Measurements from ENCODE around the gene NADK2. TPM values are rescaled to one million over a fixed set of nuclear protein-coding genes. Genes with fewer than 3 reads are reported as not detected.

The NADK2 gene
- total and polyA plus RNA-seq, 9 of the 15 experiments (the other 6 are each of a cell fraction or from before 2014, with no cell fraction given) = 10.6 to 41.0 (median 24.0) TPM

DNA sequence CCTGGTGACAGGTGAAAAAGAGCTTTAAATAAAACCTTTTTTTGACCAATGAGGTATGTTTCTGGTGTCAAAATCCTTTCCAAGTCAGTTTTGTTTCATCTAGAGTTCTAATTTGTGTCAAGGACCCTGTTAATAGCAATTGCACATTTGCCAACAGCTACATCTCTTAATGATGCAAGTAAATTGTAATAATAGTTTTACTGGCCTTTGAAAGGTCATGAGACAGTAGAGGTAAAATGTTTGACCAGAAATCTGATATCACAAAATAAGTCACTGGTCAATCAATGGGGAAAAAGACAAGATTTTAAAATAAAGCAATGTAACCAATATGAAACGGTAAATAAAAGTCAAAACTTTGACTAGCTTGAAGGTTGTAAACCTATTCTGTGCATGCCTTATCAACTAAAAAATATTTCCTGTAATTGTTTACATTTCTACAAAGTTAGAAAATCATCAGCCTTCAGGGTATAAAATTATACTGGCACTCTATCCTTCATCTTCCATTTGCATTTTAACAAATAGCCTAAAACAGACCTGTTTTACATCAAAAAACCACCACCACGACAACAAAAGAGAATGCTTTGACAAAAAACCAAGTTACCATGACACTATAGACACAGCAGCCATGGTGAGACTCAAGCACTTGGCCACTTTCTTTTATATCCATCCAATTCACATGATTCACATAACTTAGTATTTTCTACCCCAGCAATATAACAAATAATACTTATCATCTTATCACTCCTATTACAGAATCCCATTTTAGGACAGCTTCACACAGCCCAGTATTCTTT lies 3.0 kb downstream of the NADK2 start:
- Histone ChIP-seq H3K9me1 (ENCODE audit: control insufficient read depth, insufficient read depth, low read length) (no peaks in the 10 kb centered on the region), H4K20me1 (replicated peaks; ENCODE audit: control insufficient read depth, insufficient read depth, low read length) (no peaks in the 10 kb centered on the region), H3K9ac (ENCODE audit: insufficient read depth in 1 of 2, low read depth in 2 of 2, low read length in 2 of 2) (peak overlapping the region in 1 of 2 experiments; percentile 97; a peak in 1 of 4 replicates), H3K4me2 (ENCODE audit: insufficient read depth, low read length) (no peak overlapping the region), H3K27me3 (ENCODE audit: control insufficient read depth in 2 of 2, insufficient read depth in 2 of 2, low read length in 2 of 2) (no peaks in the 10 kb centered on the region), H2AFZ (ENCODE audit: low read depth, low read length) (no peak overlapping the region), H3K36me3 (ENCODE audit: control insufficient read depth, insufficient read depth, low read length) (0 out of 3 replicates have a peak, but pooled peaks cover 3% of the 10 kb centered on the region), H3K27ac (ENCODE audit: extremely low read depth, low read depth, low read length) (peak overlapping the region; percentile 99; the same call in 2 of the 3 replicates), H3K79me2 (ENCODE audit: control insufficient read depth, insufficient read depth, low read length) (peaks cover 69% of the 10 kb centered on the region), H3K4me1 (replicated peaks in 1 of 2; ENCODE audit: control insufficient read depth in 2 of 2, insufficient read depth in 2 of 2, low read length in 2 of 2) (peaks cover 20 to 39% of the 10 kb centered on the region in 2 experiments), H3K9me3 (replicated peaks; ENCODE audit: control insufficient read depth, insufficient read depth, low read depth, low read length) (peaks cover 6% of the 10 kb centered on the region; the same call in 1 of the 2 replicates), H3K4me3 (no peak overlapping the region)
- CTCF ChIA-PET (ENCODE audit: low intra/inter-chr PET ratio) = no interaction called here
- BruUV-seq (replicated peaks) = no TSS peak
- POLR2A ChIA-PET = interaction anchor here (0.7 to 9.0 kb wide), 5 partner anchors 9 to 536 kb away, joined by 3 to 71 read pairs (median 3); no protein-coding TSS in a partner anchor
- in situ Hi-C loops (cut with MboI) = no loop called here
- ATAC-seq = no peak
- intact Hi-C loops (cut with micrococcal nuclease) = loop anchor here (10.0 kb wide), 1 partner anchor 636 kb away; the partner anchor contains the start of gene NIPBL
- no peak for FAIRE-seq
- DNase-seq (ENCODE audit: extremely low read depth in 1 of 4, low spot score in 3 of 4) = no peak
- WGBS (ENCODE audit: insufficient coverage, low coverage, missing lambda C conversion rate) = 28% methylated on average over 2 of the region's 2 CpGs
- TF ChIP-seq KLF16 (IDR thresholded peaks at IDR 0.05) (no peak), HOMEZ (CRISPR knock-in tag; IDR thresholded peaks at IDR 0.05) (no peak)
- TF ChIP-seq, protein P1, sequence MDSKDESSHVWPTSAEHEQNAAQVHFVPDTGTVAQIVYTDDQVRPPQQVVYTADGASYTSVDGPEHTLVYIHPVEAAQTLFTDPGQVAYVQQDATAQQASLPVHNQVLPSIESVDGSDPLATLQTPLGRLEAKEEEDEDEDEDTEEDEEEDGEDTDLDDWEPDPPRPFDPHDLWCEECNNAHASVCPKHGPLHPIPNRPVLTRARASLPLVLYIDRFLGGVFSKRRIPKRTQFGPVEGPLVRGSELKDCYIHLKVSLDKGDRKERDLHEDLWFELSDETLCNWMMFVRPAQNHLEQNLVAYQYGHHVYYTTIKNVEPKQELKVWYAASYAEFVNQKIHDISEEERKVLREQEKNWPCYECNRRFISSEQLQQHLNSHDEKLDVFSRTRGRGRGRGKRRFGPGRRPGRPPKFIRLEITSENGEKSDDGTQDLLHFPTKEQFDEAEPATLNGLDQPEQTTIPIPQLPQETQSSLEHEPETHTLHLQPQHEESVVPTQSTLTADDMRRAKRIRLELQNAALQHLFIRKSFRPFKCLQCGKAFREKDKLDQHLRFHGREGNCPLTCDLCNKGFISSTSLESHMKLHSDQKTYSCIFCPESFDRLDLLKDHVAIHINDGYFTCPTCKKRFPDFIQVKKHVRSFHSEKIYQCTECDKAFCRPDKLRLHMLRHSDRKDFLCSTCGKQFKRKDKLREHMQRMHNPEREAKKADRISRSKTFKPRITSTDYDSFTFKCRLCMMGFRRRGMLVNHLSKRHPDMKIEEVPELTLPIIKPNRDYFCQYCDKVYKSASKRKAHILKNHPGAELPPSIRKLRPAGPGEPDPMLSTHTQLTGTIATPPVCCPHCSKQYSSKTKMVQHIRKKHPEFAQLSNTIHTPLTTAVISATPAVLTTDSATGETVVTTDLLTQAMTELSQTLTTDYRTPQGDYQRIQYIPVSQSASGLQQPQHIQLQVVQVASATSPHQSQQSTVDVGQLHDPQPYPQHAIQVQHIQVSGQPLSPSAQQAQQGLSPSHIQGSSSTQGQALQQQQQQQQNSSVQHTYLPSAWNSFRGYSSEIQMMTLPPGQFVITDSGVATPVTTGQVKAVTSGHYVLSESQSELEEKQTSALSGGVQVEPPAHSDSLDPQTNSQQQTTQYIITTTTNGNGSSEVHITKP (IDR thresholded peaks at IDR 0.05; ENCODE audit: partially characterized antibody) = no peak
- TF ChIP-seq, protein P2, sequence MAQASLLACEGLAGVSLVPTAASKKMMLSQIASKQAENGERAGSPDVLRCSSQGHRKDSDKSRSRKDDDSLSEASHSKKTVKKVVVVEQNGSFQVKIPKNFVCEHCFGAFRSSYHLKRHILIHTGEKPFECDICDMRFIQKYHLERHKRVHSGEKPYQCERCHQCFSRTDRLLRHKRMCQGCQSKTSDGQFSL (CRISPR knock-in tag; IDR thresholded peaks at IDR 0.05) = no peak
- TF ChIP-seq, protein P2 (tag; IDR thresholded peaks at IDR 0.05) = 0 out of 4 replicates have a peak, but pooled peaks of 1 of the 2 experiments have one; percentile 7

Measured in K562 (cell line).